Measurements from ENCODE around the gene CDC27. TPM values are rescaled to one million over a fixed set of nuclear protein-coding genes. Genes with fewer than 3 reads are reported as not detected.

The CDC27 gene
- total RNA-seq, 2 donors from 2014 or later = 66.0 to 69.2 TPM

DNA sequence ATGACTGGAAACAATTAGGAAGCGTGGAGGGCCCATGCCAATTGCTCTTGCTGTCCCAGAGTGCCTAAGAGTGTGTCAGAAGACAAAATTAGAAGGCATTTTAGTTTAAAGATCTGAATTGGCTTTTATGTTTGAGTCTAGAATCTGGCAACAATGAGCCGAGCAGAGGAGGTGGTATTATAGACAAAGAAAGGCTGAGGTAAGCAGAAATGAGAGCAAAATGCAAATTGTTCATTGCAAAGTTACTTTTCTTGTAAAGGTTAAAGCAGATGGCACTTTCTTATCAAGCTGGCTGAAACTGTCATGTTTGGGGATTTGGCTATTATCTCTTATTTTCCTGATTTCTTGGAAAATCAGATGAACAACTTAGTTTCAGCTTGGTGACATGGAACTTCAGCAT is 23.4 kb upstream of the CDC27 start:
- Histone ChIP-seq H3K4me1 (ENCODE audit: control insufficient read depth in 1 of 2, low read depth in 2 of 2) (no peaks in the 10 kb centered on the region), H3K9me3 (no peaks in the 10 kb centered on the region), H3K36me3 (no peaks in the 10 kb centered on the region), H3K4me3 (no peak overlapping the region), H3K27me3 (replicated peaks; ENCODE audit: insufficient read depth) (no peaks in the 10 kb centered on the region), H3K27ac (no peak overlapping the region)
- no peak for DNase-seq (ENCODE audit: low spot score)
- TF ChIP-seq, protein P1, sequence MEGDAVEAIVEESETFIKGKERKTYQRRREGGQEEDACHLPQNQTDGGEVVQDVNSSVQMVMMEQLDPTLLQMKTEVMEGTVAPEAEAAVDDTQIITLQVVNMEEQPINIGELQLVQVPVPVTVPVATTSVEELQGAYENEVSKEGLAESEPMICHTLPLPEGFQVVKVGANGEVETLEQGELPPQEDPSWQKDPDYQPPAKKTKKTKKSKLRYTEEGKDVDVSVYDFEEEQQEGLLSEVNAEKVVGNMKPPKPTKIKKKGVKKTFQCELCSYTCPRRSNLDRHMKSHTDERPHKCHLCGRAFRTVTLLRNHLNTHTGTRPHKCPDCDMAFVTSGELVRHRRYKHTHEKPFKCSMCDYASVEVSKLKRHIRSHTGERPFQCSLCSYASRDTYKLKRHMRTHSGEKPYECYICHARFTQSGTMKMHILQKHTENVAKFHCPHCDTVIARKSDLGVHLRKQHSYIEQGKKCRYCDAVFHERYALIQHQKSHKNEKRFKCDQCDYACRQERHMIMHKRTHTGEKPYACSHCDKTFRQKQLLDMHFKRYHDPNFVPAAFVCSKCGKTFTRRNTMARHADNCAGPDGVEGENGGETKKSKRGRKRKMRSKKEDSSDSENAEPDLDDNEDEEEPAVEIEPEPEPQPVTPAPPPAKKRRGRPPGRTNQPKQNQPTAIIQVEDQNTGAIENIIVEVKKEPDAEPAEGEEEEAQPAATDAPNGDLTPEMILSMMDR (IDR thresholded peaks at IDR 0.05) = no peak
- ATAC-seq (ENCODE audit: insufficient number of reproducible peaks, low FRiP score, low read depth) = no peak

GRCh38 chr17:47210779-47211178 is 21.7 kb upstream of the CDC27 start:
- Histone ChIP-seq H3K27me3 (replicated peaks; ENCODE audit: insufficient read depth) (no peaks in the 10 kb centered on the region), H3K4me1 (ENCODE audit: control insufficient read depth in 1 of 2, low read depth in 2 of 2) (peaks cover 1 to 2% of the 10 kb centered on the region in 2 donors), H3K27ac (no peak overlapping the region), H3K36me3 (no peaks in the 10 kb centered on the region), H3K9me3 (no peaks in the 10 kb centered on the region), H3K4me3 (no peak overlapping the region)
- DNase-seq (ENCODE audit: low spot score) (no peak), ATAC-seq (ENCODE audit: insufficient number of reproducible peaks, low FRiP score, low read depth) (no peak)
- TF ChIP-seq, protein P1 (IDR thresholded peaks at IDR 0.05) = no peak

GRCh38 chr17:47210105-47210504 is 21.0 kb upstream of the CDC27 start:
- H3K36me3 ChIP-seq = no peaks in the 10 kb centered on the region
- DNase-seq (ENCODE audit: low spot score) (no peak), ATAC-seq (ENCODE audit: insufficient number of reproducible peaks, low FRiP score, low read depth) (no peak)
- no peak overlapping the region for H3K4me3 ChIP-seq
- peaks cover 7 to 9% of the 10 kb centered on the region in 2 donors for H3K4me1 ChIP-seq (ENCODE audit: control insufficient read depth in 1 of 2, low read depth in 2 of 2)
- H3K27ac ChIP-seq = no peak overlapping the region
- H3K27me3 ChIP-seq (replicated peaks; ENCODE audit: insufficient read depth) = no peaks in the 10 kb centered on the region
- no peaks in the 10 kb centered on the region for H3K9me3 ChIP-seq
- TF ChIP-seq, protein P1 (IDR thresholded peaks at IDR 0.05) = no peak

DNA sequence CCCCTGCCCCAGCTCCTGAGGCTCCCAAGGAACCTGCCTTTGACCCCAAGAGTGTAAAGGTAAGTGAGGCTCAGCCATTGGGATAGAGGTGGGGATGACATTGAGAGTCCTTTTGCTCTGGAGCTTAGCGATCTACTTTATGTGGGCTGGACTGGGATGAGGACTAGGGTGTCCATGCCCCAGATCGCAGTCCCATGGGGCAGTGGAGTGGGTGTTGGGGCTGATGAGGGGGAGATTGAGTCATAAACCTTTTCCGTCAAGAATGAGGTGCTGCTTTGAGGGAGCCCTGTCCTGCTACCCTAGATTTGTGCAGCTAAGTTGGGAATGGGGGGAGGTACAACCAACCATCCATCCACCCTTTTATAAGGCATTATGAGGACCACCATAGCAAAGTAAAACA is 20.4 kb upstream of the CDC27 start:
- Histone ChIP-seq H3K4me3 (no peak overlapping the region), H3K9me3 (no peaks in the 10 kb centered on the region), H3K27me3 (replicated peaks; ENCODE audit: insufficient read depth) (no peaks in the 10 kb centered on the region), H3K4me1 (ENCODE audit: control insufficient read depth in 1 of 2, low read depth in 2 of 2) (peaks cover 11 to 15% of the 10 kb centered on the region in 2 donors), H3K27ac (no peak overlapping the region), H3K36me3 (no peaks in the 10 kb centered on the region)
- TF ChIP-seq, protein P1 (IDR thresholded peaks at IDR 0.05) = no peak
- ATAC-seq (ENCODE audit: insufficient number of reproducible peaks, low FRiP score, low read depth) (no peak), DNase-seq (ENCODE audit: low spot score) (no peak)

DNA sequence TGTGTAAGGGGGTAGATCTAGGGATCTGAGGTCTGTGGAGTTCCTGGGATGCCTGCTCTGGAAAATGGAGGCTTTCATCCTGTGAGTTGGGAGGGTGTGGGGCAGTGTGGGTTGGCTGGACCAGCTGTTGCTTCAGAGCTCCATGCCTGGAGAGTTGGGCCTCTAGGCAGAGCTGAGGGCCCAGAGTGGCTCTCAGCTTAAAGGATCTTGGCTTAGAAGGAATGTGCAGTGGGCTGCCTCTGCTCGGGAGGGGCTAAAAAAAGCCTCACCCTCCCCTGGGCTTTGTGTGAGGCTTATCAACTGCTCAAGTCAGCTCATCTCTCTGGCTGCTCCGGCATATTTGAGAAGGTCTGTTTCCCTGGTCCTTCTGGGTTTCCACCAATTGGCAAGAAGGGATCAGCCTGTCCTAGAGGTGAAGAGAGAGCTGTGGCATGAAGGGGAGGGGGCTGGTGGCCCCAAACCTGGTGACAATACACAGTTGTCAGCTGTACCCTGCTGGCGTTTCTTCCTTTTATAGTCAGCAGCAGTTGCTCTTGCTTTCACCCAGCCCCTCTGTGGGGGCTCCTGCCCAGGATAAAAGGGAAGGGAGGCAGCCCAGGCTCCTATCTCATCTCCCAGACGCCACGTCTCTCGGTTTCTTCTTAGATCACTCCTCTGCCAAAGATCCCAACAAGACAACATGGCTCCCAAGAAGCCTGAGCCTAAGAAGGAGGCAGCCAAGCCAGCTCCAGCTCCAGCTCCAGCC is 19.8 kb upstream of the CDC27 start, which contains the start of gene MYL4:
TSS of gene MYL4 (plus strand) at position 605 of the 745 bp plus-strand sequence. CDS start at position 680, 75 bp downstream.
- Histone ChIP-seq H3K4me1 (ENCODE audit: control insufficient read depth in 1 of 2, low read depth in 2 of 2) (peaks cover 16 to 21% of the 10 kb centered on the region in 2 donors), H3K36me3 (no peaks in the 10 kb centered on the region), H3K9me3 (no peaks in the 10 kb centered on the region), H3K27me3 (replicated peaks; ENCODE audit: insufficient read depth) (no peaks in the 10 kb centered on the region), H3K4me3 (no peak within 1 kb of the TSS), H3K27ac (no peak within 1 kb of the TSS)
- TF ChIP-seq, protein P1 (IDR thresholded peaks at IDR 0.05) = no peak
- DNase-seq (ENCODE audit: low spot score) = no peak
- ATAC-seq (ENCODE audit: insufficient number of reproducible peaks, low FRiP score, low read depth) = no peak

Data from thoracic aorta (tissue), 2 donors.